ENCODE measurements around the gene EEIG1.

EEIG1 gene

DNA sequence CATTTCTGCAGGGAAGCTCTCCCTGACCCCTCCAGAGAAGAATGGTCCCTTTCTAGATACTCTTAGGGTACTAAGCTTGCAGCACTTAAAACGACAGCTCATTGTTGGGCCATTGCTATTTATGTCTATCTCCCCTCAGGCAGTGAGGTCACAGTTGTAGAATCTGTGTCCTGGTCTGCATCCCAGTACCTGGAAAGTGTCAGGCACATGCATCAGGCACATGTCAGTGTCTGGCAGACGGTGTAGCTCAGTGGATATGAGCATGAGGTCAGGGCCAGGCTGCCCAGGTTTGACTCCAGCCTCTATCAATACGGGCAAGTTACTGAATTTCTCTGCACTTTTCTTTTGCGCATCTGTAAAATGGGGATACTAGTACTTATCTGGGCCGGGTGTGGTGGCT is 22.2 kb upstream of the EEIG1 start:
- Histone ChIP-seq H3K4me3 (ENCODE audit: low read length, poor library complexity, severe bottlenecking) (no peak overlapping the region), H2AFZ (ENCODE audit: low read length) (no peak overlapping the region), H3K9ac (ENCODE audit: low read depth, low read length, poor library complexity, severe bottlenecking) (no peak overlapping the region), H3K27me3 (ENCODE audit: insufficient read depth, low read length, poor library complexity, severe bottlenecking) (no peaks in the 10 kb centered on the region), H3K9me3 (ENCODE audit: insufficient read depth, low read depth, low read length) (no peaks in the 10 kb centered on the region), H3K4me1 (ENCODE audit: insufficient read depth, low read length, poor library complexity, severe bottlenecking) (peaks cover 9% of the 10 kb centered on the region), H3K36me3 (ENCODE audit: insufficient read depth, low read length) (no peaks in the 10 kb centered on the region), H3K9me2 (replicated peaks; ENCODE audit: low read depth, low read length) (no peaks in the 10 kb centered on the region), H3F3A (ENCODE audit: low read depth) (no peaks in the 10 kb centered on the region), H3K4me2 (ENCODE audit: low read depth, low read length, poor library complexity, severe bottlenecking) (no peak overlapping the region), H4K20me1 (ENCODE audit: insufficient read depth, low read length, poor library complexity, severe bottlenecking) (no peaks in the 10 kb centered on the region), H3K79me2 (ENCODE audit: insufficient read depth, low read length) (no peaks in the 10 kb centered on the region)
- TF ChIP-seq, protein P1, sequence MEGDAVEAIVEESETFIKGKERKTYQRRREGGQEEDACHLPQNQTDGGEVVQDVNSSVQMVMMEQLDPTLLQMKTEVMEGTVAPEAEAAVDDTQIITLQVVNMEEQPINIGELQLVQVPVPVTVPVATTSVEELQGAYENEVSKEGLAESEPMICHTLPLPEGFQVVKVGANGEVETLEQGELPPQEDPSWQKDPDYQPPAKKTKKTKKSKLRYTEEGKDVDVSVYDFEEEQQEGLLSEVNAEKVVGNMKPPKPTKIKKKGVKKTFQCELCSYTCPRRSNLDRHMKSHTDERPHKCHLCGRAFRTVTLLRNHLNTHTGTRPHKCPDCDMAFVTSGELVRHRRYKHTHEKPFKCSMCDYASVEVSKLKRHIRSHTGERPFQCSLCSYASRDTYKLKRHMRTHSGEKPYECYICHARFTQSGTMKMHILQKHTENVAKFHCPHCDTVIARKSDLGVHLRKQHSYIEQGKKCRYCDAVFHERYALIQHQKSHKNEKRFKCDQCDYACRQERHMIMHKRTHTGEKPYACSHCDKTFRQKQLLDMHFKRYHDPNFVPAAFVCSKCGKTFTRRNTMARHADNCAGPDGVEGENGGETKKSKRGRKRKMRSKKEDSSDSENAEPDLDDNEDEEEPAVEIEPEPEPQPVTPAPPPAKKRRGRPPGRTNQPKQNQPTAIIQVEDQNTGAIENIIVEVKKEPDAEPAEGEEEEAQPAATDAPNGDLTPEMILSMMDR (conservative IDR thresholded peaks at IDR 0.05; ENCODE audit: low read length): no peak
- TF ChIP-seq EZH2phosphoT487 (IDR thresholded peaks at IDR 0.05; ENCODE audit: borderline replicate concordance): no peak

DNA sequence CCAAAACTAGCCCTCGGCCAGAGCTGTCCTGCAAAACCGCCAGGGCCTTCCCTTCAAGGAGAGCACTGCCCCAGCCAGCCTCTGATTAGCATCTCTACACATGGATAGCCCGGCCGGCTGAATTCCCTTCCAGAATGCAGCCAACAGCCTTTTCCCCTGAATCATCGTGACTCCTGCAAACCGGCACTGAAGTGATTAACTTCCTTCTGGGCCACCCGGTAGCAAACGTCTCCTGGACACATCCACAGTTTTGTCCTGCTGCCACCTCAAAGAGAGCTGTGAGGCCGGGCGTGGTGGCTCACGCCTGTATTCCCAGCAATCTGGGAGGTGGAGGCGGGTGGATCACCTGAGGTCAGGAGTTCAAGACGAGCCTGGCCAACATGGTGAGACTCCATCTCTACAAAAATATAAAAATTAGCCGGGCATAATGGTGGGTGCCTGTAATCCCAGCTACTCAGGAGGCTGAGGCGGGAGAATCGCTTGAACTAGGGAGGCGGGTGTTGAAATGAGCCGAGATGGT is 21.1 kb upstream of the EEIG1 start:
- no peaks in the 10 kb centered on the region for H3K79me2 ChIP-seq (ENCODE audit: insufficient read depth, low read length)
- H3K27me3 ChIP-seq (ENCODE audit: insufficient read depth, low read length, poor library complexity, severe bottlenecking): no peaks in the 10 kb centered on the region
- no peak overlapping the region for H2AFZ ChIP-seq (ENCODE audit: low read length)
- H3K9me3 ChIP-seq (ENCODE audit: insufficient read depth, low read depth, low read length): no peaks in the 10 kb centered on the region
- H3K4me2 ChIP-seq (ENCODE audit: low read depth, low read length, poor library complexity, severe bottlenecking): no peak overlapping the region
- H3K9ac ChIP-seq (ENCODE audit: low read depth, low read length, poor library complexity, severe bottlenecking): no peak overlapping the region
- no peaks in the 10 kb centered on the region for H3F3A ChIP-seq (ENCODE audit: low read depth)
- H3K36me3 ChIP-seq (ENCODE audit: insufficient read depth, low read length): no peaks in the 10 kb centered on the region
- H4K20me1 ChIP-seq (ENCODE audit: insufficient read depth, low read length, poor library complexity, severe bottlenecking): no peaks in the 10 kb centered on the region
- no peaks in the 10 kb centered on the region for H3K4me1 ChIP-seq (ENCODE audit: insufficient read depth, low read length, poor library complexity, severe bottlenecking)
- no peak for TF ChIP-seq EZH2phosphoT487 (IDR thresholded peaks at IDR 0.05; ENCODE audit: borderline replicate concordance)
- TF ChIP-seq, protein P1 (conservative IDR thresholded peaks at IDR 0.05; ENCODE audit: low read length): no peak
- H3K9me2 ChIP-seq (replicated peaks; ENCODE audit: low read depth, low read length): no peaks in the 10 kb centered on the region
- H3K4me3 ChIP-seq (ENCODE audit: low read length, poor library complexity, severe bottlenecking): no peak overlapping the region

DNA sequence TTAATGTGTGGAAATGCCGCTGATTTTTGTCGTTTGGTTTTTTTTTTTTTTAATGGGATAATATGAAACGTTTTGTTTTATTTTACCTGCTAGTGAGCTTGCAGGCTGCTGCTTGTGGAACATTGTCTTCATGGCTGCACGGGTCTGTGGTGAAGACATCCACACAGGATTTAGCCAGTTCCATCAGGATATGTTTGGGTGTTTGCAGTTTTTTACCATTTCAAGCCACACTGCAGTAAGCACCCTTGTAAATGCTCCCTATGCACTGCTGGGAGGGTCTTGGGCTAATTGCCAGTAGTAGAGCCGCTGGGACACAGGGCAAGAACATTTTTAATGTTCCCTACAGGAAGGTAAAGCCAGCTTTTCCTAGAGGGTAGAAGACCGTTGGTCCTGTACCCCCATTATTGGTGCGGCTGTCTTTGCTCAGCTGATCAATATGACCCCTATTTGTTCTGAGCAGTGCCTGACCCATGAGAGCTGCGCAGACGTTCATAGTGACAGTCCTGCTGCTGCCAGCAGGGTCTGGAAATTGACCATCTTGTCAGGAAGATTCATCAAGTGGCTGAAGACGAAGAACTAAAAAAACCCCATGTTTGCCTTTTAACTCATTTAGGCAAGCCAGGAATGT is 20.5 kb upstream of the EEIG1 start:
- Histone ChIP-seq H3K27me3 (ENCODE audit: insufficient read depth, low read length, poor library complexity, severe bottlenecking) (no peaks in the 10 kb centered on the region), H3K9me2 (replicated peaks; ENCODE audit: low read depth, low read length) (no peaks in the 10 kb centered on the region), H3K9me3 (ENCODE audit: insufficient read depth, low read depth, low read length) (no peaks in the 10 kb centered on the region), H3K4me2 (ENCODE audit: low read depth, low read length, poor library complexity, severe bottlenecking) (no peak overlapping the region), H3K79me2 (ENCODE audit: insufficient read depth, low read length) (no peaks in the 10 kb centered on the region), H3K4me1 (ENCODE audit: insufficient read depth, low read length, poor library complexity, severe bottlenecking) (no peaks in the 10 kb centered on the region), H3K9ac (ENCODE audit: low read depth, low read length, poor library complexity, severe bottlenecking) (no peak overlapping the region), H3K4me3 (ENCODE audit: low read length, poor library complexity, severe bottlenecking) (no peak overlapping the region), H3F3A (ENCODE audit: low read depth) (no peaks in the 10 kb centered on the region), H2AFZ (ENCODE audit: low read length) (no peak overlapping the region), H3K36me3 (ENCODE audit: insufficient read depth, low read length) (no peaks in the 10 kb centered on the region), H4K20me1 (ENCODE audit: insufficient read depth, low read length, poor library complexity, severe bottlenecking) (no peaks in the 10 kb centered on the region)
- no peak for TF ChIP-seq EZH2phosphoT487 (IDR thresholded peaks at IDR 0.05; ENCODE audit: borderline replicate concordance)
- TF ChIP-seq, protein P1 (conservative IDR thresholded peaks at IDR 0.05; ENCODE audit: low read length): no peak
